ENCODE measurements around the gene TRPC4. TPM values are rescaled to one million over a fixed set of nuclear protein-coding genes. Genes with fewer than 3 reads are reported as not detected.

The TRPC4 gene
- total RNA-seq, 1 donor from 2014 or later = 0.26 TPM

- DNase-seq (ENCODE audit: low read depth) (peak; percentile 13), FAIRE-seq (no peak)
- Histone ChIP-seq H3K27me3 (ENCODE audit: control insufficient read depth, insufficient read depth, low read length) (no peaks in the 10 kb centered on the region), H3K4me3 (ENCODE audit: low read depth, low read length) (no peak overlapping the region), H3K36me3 (ENCODE audit: control insufficient read depth, insufficient read depth, low read length) (no peaks in the 10 kb centered on the region)
- TF ChIP-seq CTCF (IDR thresholded peaks at IDR 0.05; ENCODE audit: insufficient read depth, low read length, severe bottlenecking) = no peak
Observed at GRCh38 chr13:37769078-37769477, 100.5 kb downstream of the TRPC4 start.

GRCh38 chr13:37766502-37766901, 103.1 kb downstream of the TRPC4 start:
- Histone ChIP-seq H3K27me3 (ENCODE audit: control insufficient read depth, insufficient read depth, low read length) (no peaks in the 10 kb centered on the region), H3K4me3 (ENCODE audit: low read depth, low read length) (no peak overlapping the region), H3K36me3 (ENCODE audit: control insufficient read depth, insufficient read depth, low read length) (no peaks in the 10 kb centered on the region)
- FAIRE-seq (no peak), DNase-seq (ENCODE audit: low read depth) (no peak)
- no peak for TF ChIP-seq CTCF (IDR thresholded peaks at IDR 0.05; ENCODE audit: insufficient read depth, low read length, severe bottlenecking)

- Histone ChIP-seq H3K4me3 (ENCODE audit: low read depth, low read length) (no peak overlapping the region), H3K27me3 (ENCODE audit: control insufficient read depth, insufficient read depth, low read length) (no peaks in the 10 kb centered on the region), H3K36me3 (ENCODE audit: control insufficient read depth, insufficient read depth, low read length) (no peaks in the 10 kb centered on the region)
- no peak for TF ChIP-seq CTCF (IDR thresholded peaks at IDR 0.05; ENCODE audit: insufficient read depth, low read length, severe bottlenecking)
- no peak for DNase-seq (ENCODE audit: low read depth)
- no peak for FAIRE-seq
Observed at GRCh38 chr13:37755349-37755748, 114.2 kb downstream of the TRPC4 start.

GRCh38 chr13:37753776-37754175, 115.8 kb downstream of the TRPC4 start:
- Histone ChIP-seq H3K36me3 (ENCODE audit: control insufficient read depth, insufficient read depth, low read length) (no peaks in the 10 kb centered on the region), H3K27me3 (ENCODE audit: control insufficient read depth, insufficient read depth, low read length) (no peaks in the 10 kb centered on the region), H3K4me3 (ENCODE audit: low read depth, low read length) (no peak overlapping the region)
- DNase-seq (ENCODE audit: low read depth) (no peak), FAIRE-seq (no peak)
- TF ChIP-seq CTCF (IDR thresholded peaks at IDR 0.05; ENCODE audit: insufficient read depth, low read length, severe bottlenecking) = no peak

- DNase-seq (ENCODE audit: low read depth) (no peak), FAIRE-seq (no peak)
- H3K4me3 ChIP-seq (ENCODE audit: low read depth, low read length) = no peak overlapping the region
- TF ChIP-seq CTCF (IDR thresholded peaks at IDR 0.05; ENCODE audit: insufficient read depth, low read length, severe bottlenecking) = no peak
- no peaks in the 10 kb centered on the region for H3K27me3 ChIP-seq (ENCODE audit: control insufficient read depth, insufficient read depth, low read length)
- H3K36me3 ChIP-seq (ENCODE audit: control insufficient read depth, insufficient read depth, low read length) = no peaks in the 10 kb centered on the region
Observed at GRCh38 chr13:37752146-37752545, 117.4 kb downstream of the TRPC4 start.

GRCh38 chr13:37751025-37751424, 118.5 kb downstream of the TRPC4 start:
- DNase-seq (ENCODE audit: low read depth) = no peak
- no peak for FAIRE-seq
- Histone ChIP-seq H3K4me3 (ENCODE audit: low read depth, low read length) (no peak overlapping the region), H3K36me3 (ENCODE audit: control insufficient read depth, insufficient read depth, low read length) (no peaks in the 10 kb centered on the region), H3K27me3 (ENCODE audit: control insufficient read depth, insufficient read depth, low read length) (no peaks in the 10 kb centered on the region)
- no peak for TF ChIP-seq CTCF (IDR thresholded peaks at IDR 0.05; ENCODE audit: insufficient read depth, low read length, severe bottlenecking)
